SK-N-MC (cell line): Measurements from ENCODE around the gene CRYAB.

Experiments
- DNase-seq: peaks from one replicate; pipeline ENCODE4 v3.0.0-alpha.2; 2011; ENCODE audit warnings: low read depth, low spot score
- H3K27ac ChIP-seq: fragments of 200-600 bp; sonication (generic); 2 replicates; pipeline ENCODE4 v1.5.1; 2016; ENCODE audit warnings: mixed run types
- H3K36me3 ChIP-seq: fragments of 200-600 bp; sonication (generic); 2 replicates; pipeline ENCODE4 v1.6.1; 2017; ENCODE audit warnings: antibody characterized with exemption, low read length, mixed read lengths; ENCODE audit not compliant: insufficient read depth
- H3K4me3 ChIP-seq: fragments of 200-600 bp; sonication (generic); 2 replicates; pipeline ENCODE4 v1.5.1; 2016
- H3K9ac ChIP-seq: fragments of 200-600 bp; sonication (generic); 2 replicates; pipeline ENCODE4 v1.8.0; 2017; ENCODE audit warnings: mixed run types, mixed read lengths; ENCODE audit not compliant: insufficient read length
- H3K9me3 ChIP-seq: fragments of 200-600 bp; sonication (generic); 2 replicates; pipeline ENCODE4 v1.6.1; 2017; ENCODE audit warnings: low read depth, mild to moderate bottlenecking, antibody characterized with exemption, low read length, moderate library complexity, mixed read lengths
- EZH2 ChIP-seq: fragments of 200-600 bp; sonication (generic); IDR thresholded peaks from one replicate; pipeline ENCODE4 v1.6.1; 2017; ENCODE audit warnings: antibody characterized with exemption
- FOXP2 ChIP-seq: optimal IDR thresholded peaks from 2 replicates; pipeline ENCODE3; 2011; ENCODE audit warnings: mild to moderate bottlenecking, moderate library complexity; ENCODE audit not compliant: insufficient read depth; ENCODE audit errors: extremely low read length, control extremely low read depth
- POLR2AphosphoS5 ChIP-seq: IDR thresholded peaks from 2 replicates; pipeline ENCODE4 v1.6.1; 2012; ENCODE audit warnings: mild to moderate bottlenecking, low read depth, low read length, borderline replicate concordance

CRYAB gene, protein sequence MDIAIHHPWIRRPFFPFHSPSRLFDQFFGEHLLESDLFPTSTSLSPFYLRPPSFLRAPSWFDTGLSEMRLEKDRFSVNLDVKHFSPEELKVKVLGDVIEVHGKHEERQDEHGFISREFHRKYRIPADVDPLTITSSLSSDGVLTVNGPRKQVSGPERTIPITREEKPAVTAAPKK

DNA sequence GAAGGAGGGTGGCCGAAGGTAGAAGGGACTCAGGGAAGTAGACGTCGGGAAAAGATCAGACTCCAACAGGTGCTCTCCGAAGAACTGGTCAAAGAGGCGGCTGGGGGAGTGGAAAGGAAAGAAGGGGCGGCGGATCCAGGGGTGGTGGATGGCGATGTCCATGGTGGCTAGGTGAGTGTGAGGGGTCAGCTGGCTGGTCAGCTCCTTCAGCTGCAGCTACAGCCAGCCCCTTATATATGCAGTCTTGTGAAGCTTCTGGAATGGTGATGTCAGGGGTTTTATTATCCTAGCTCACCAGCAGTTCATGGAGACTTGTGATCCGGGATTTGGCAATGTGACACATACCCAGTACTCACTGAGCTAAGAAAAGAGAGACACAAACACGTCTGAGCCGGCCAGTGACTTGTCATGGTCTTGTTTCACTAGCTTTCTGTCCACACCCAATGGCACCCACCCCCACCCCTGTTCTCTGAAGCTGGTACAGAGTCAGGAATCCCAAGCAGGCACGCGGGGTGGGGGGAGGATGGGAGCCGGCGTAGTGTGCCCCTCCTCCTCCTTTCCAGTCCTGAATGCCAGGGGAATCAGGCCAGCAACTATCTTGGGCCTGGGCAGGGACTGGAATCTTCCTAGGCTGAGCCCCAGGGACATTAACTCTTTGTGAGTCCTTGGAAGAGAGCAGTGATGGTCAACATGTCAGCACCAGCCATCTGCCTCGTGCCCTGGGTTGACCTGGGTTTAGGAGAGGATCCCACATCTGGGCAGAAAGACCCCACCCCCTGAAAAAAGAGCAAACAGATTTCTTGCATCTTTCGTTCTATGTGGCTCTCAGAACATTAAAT is at the start of gene CRYAB:
TSS of gene CRYAB (minus strand) at position 208 of the 839 bp plus-strand sequence. CDS start at position 162, 46 bp downstream.
- Histone ChIP-seq H3K9ac (no peak within 1 kb of the TSS), H3K4me3 (no peak within 1 kb of the TSS), H3K9me3 (no peaks in the 10 kb centered on the region), H3K27ac (no peak within 1 kb of the TSS), H3K36me3 (no peaks in the 10 kb centered on the region)
- no peak for DNase-seq
- no peak for TF ChIP-seq EZH2
- TF ChIP-seq FOXP2 = no peak
- TF ChIP-seq POLR2AphosphoS5 = no peak

- Histone ChIP-seq H3K4me3 (no peak overlapping the region), H3K9me3 (no peaks in the 10 kb centered on the region), H3K27ac (no peak overlapping the region), H3K36me3 (peaks cover 7% of the 10 kb centered on the region; the same call in 1 of the 2 replicates), H3K9ac (no peak overlapping the region)
- DNase-seq = no peak
- TF ChIP-seq POLR2AphosphoS5 (no peak), EZH2 (no peak), FOXP2 (no peak)
Observed at GRCh38 chr11:111960916-111961315, 49.3 kb upstream of the CRYAB start.

GRCh38 chr11:111957663-111958444 is 46.3 kb upstream of the CRYAB start:
- TF ChIP-seq POLR2AphosphoS5 (no peak), EZH2 (no peak), FOXP2 (no peak)
- DNase-seq = no peak
- no peaks in the 10 kb centered on the region; the same call in 1 of the 2 replicates for H3K36me3 ChIP-seq
- H3K9me3 ChIP-seq = no peaks in the 10 kb centered on the region
- no peak overlapping the region for H3K4me3 ChIP-seq
- no peak overlapping the region for H3K9ac ChIP-seq
- H3K27ac ChIP-seq = no peak overlapping the region

DNA sequence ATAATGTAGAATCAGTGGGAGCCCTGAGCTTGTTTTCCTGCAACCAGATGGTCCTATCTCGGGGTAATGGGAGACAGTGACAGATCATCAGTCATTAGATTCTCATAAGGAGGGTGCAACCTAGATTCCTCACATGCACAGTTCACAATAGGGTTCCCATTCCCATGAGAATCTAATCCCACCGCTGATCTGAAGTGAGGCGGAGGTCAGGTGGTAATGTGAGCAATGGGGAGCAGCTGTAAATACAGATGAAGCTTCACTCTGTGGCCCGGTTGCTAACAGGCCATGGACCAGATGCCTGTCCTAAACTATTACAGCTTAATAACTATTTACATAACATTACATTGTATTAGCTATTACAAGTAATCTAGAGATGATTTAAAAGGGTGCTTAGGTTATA is 42.6 kb upstream of the CRYAB start:
- Histone ChIP-seq H3K27ac (no peak overlapping the region), H3K4me3 (no peak overlapping the region), H3K9ac (no peak overlapping the region), H3K36me3 (no peaks in the 10 kb centered on the region; the same call in 1 of the 2 replicates), H3K9me3 (no peaks in the 10 kb centered on the region)
- no peak for TF ChIP-seq FOXP2
- TF ChIP-seq EZH2 = no peak
- TF ChIP-seq POLR2AphosphoS5 = no peak
- DNase-seq = no peak

- DNase-seq = no peak
- no peak overlapping the region for H3K27ac ChIP-seq
- H3K36me3 ChIP-seq = no peaks in the 10 kb centered on the region
- no peak overlapping the region for H3K9ac ChIP-seq
- H3K9me3 ChIP-seq = no peaks in the 10 kb centered on the region
- TF ChIP-seq EZH2 (no peak), POLR2AphosphoS5 (no peak), FOXP2 (no peak)
- H3K4me3 ChIP-seq = no peak overlapping the region
Observed at GRCh38 chr11:111951565-111951964, 40.0 kb upstream of the CRYAB start.

- TF ChIP-seq FOXP2 (no peak), POLR2AphosphoS5 (no peak), EZH2 (no peak)
- DNase-seq = no peak
- 0 out of 2 replicates have a peak, but pooled peaks cover under 1% of the 10 kb centered on the region for H3K36me3 ChIP-seq
- no peak overlapping the region for H3K9ac ChIP-seq
- no peak overlapping the region for H3K4me3 ChIP-seq
- H3K27ac ChIP-seq = no peak overlapping the region
- H3K9me3 ChIP-seq = no peaks in the 10 kb centered on the region
Observed at GRCh38 chr11:111949519-111950426, 38.2 kb upstream of the CRYAB start.

DNA sequence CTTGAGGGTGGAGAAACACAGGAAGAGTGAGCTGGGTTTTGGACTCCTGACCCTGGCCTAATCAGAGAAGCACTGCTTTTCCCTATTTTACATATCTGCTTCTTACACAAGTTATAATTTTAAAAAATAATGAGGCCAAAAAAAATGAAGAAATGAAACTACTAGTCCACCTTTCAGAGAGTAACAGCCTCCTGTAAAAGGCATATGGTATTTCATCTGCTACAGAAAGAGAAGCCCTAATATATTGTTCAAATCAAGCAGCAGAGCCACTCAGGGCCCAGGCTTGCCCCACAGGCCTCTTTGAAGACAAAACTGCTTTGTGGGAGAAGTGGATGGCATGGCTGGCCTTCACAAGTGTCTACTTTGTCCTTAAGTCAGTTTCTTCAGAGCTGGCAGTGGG is 35.6 kb upstream of the CRYAB start:
- no peak overlapping the region for H3K9ac ChIP-seq
- TF ChIP-seq POLR2AphosphoS5 (no peak), EZH2 (no peak), FOXP2 (no peak)
- DNase-seq = no peak
- H3K4me3 ChIP-seq = no peak overlapping the region
- no peaks in the 10 kb centered on the region for H3K9me3 ChIP-seq
- no peak overlapping the region for H3K27ac ChIP-seq
- H3K36me3 ChIP-seq = peaks cover 10% of the 10 kb centered on the region; the same call in 1 of the 2 replicates
